COR-L47 (cell line): Measurements from ENCODE around the gene SLC7A7.
"Not testable (repeated sequence)": the region's sequence is repeated elsewhere in the genome, so short reads cannot be mapped to it uniquely, and the experiment has no call there.

Source experiments
- DNase-seq: peaks from one replicate; lab custom pipeline; 2025; lab: John Stamatoyannopoulos, UW

SLC7A7 gene

GRCh38 chr14:22843123-22843925, 28.1 kb upstream of the SLC7A7 start:
- DNase-seq, result no peak

DNA sequence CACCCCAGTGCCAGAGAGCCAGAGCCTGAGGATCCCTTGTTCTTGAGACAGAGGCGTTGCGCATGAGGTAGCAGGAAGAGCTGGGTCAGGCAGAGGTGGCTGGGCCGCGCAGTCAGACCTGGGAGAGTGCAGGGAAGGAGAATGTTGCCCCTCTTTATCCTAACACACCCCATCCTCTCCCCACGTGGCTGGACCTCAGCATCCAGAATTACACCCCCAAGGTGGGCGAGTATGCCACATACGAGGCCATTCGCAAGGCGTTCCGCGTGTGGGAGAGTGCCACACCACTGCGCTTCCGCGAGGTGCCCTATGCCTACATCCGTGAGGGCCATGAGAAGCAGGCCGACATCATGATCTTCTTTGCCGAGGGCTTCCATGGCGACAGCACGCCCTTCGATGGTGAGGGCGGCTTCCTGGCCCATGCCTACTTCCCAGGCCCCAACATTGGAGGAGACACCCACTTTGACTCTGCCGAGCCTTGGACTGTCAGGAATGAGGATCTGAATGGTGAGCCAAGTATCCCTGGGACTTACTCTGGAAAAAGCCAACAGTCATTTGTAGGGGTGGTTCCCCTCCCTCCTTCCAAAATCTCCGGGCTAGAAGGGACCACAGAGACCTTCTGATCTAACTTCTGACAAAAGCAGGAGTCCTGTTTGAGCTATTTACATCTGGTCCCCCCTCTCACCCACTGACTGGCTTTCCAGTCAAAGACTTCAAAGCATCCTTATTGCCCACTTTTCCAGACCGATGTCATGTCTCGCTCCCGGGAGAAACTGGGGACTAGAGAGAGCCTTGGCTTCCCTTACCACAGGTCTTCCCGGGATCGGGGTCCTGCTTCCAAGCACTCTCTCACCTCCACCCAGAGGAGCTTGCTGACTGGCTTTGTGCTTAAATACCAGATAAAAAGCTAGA, 27.2 kb upstream of the SLC7A7 start:
- no peak for DNase-seq

- no peak for DNase-seq
Measured at GRCh38 chr14:22841769-22842168, 26.5 kb upstream of the SLC7A7 start.

DNA sequence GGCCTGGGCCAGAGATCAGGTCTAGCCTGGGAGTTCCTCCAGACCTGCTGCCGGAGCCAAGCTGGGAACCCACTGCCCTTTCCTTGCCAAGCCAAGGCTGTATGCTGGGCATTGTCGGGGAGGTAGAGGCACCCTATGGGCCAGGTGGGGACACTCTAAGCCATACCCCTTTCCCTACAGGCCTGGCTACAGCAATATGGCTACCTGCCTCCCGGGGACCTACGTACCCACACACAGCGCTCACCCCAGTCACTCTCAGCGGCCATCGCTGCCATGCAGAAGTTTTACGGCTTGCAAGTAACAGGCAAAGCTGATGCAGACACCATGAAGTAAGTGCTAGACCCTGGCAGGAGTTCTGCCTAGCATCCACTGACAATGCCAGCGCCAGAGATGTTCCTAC, 26.1 kb upstream of the SLC7A7 start:
- no peak for DNase-seq

DNA sequence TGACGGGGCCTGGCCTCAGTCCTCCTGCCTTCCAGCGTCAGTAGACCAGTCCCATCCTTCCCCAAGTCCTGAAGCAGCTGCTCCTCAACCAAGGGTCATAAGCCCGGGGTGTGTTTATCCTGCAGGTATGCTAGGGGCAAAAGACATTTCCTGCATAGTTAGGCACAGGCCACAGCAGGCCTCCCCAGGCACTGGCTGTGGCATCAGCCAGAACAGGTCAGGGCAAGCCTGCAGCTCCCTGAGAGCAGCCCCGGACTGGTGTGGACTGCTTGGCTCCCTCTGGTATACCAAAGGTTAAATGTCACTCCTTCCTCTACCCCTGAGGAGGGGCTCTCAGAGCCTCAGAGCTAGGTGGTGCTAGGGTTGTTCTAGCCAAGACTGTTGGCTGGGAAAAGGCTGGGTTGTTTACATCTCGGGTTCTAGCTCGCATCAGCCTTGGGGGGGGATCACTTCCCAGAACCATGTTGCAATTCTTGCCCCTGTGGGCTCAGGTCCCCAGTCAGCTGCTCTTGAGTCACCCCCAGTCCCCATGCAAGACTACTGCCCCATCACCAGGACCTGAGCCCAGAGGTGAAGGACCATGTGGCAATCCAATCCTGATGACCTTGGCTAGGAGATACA, 24.0 kb upstream of the SLC7A7 start:
- DNase-seq, result no peak

DNA sequence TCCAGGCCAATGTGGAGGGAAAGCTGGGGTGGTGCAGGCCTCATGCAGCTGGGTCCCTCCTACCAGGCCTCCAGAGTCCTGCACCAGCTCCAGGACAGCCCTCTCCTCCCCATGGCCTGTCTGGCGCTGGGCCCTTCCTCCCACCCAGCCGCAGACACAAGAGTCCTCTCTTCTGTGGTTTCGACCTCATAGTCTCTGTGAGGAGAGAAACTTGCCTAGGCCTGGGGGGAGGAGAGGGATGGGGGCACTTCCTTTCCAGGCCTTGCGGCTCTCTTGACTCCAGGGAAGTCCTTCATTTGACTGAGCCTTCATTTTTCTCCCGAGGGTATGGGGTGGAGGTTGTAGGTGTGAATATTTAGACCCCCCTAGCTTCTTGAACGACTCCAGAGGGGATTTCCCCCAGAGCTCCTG, 23.4 kb upstream of the SLC7A7 start:
- no peak for DNase-seq

GRCh38 chr14:22837750-22838538, 22.7 kb upstream of the SLC7A7 start:
- no peak for DNase-seq

- DNase-seq, result no peak
Measured at GRCh38 chr14:22837114-22837749, 22.0 kb upstream of the SLC7A7 start.

- no peak for DNase-seq
Measured at GRCh38 chr14:22836301-22837113, 21.3 kb upstream of the SLC7A7 start, which contains the start of gene MMP14. Gene MMP14, plus strand, starts transcription at chr14:22836585. Its CDS starts 233 bp downstream, at chr14:22836818.

- no peak for DNase-seq
Measured at GRCh38 chr14:22835505-22835904, 20.3 kb upstream of the SLC7A7 start.

- no peak for DNase-seq
Measured at GRCh38 chr14:22830443-22831010, 15.3 kb upstream of the SLC7A7 start.

DNA sequence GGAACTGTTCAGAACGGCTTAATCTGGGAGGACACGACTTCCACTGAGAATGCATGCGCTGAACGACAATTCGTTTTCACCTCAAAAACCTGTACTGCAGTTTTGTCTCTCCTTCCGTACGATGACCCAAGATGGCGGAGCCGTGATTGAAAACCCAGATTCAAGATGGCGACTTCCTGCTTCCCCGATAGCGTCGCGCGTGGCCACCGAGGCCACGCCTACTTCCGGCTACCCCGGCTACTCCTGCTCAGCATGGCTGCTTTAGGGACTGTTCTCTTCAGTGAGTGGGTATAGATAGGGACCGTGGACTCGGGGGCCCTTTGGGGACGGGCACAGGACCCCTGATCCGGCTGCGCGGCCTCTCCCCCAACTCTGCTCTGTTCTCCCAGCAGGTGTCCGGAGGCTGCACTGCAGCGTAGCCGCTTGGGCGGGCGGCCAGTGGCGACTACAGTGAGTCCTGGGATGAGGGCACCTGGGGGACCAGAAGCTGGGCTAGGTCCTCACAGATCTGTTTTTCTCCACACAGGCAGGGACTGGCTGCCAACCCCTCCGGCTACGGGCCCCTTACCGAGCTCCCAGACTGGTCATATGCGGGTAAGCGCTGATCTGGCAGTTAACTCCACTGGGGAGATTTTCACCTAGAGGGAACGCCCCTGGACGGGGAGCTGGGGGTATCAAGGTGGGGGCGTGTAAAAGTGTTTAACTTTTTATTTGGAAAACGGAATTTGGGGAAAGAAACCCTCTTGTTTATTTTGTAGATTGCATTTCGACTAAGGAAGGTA, 14.6 kb upstream of the SLC7A7 start, which contains the start of gene MRPL52:
TSS of gene MRPL52 (plus strand) at position 227 of the 782 bp plus-strand sequence. CDS start at position 253, 26 bp downstream.
- peak; percentile 90 for DNase-seq

- DNase-seq, result not testable (repeated sequence)
Measured at GRCh38 chr14:22829076-22829660, 13.9 kb upstream of the SLC7A7 start.

GRCh38 chr14:22824711-22825359, 9.6 kb upstream of the SLC7A7 start:
- DNase-seq, result no peak

- peak; percentile 22 for DNase-seq
Measured at GRCh38 chr14:22822571-22823098, 7.4 kb upstream of the SLC7A7 start.

DNA sequence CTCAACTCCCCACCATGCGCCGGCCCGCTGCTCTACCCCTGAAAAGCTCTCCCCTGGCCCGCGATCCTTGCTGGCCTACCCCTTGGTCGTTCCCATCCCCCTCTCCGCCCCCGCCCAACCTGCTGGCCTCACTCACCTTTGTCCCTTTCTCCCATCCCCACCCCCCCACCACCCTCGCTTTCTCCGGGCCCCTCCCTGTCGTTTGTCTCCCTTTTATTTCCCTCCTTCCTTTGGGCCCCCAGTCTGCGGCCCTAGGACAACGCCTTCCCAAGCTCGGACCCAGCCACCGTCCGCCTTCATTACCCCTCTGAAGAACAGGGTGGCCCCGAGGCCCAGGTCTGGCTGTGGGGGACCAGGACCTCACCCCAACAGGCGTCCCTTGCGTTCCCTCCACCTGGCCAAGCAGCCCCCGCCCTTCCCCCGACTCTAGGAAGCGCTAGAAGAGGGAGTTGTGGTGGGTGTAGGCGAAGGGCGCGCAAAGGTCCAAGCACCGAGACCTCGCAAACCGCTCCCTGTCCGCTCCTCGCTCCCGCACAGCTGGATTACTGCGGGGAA, 6.9 kb upstream of the SLC7A7 start:
- no peak for DNase-seq
